ENCODE data around the gene ECT2. TPM values are rescaled to one million over a fixed set of nuclear protein-coding genes. Genes with fewer than 3 reads are reported as not detected.
"Not testable (repeated sequence)": the region's sequence is repeated elsewhere in the genome, so short reads cannot be mapped to it uniquely, and the experiment has no call there.

The ECT2 gene
- polyA plus RNA-seq, 2 donors, result 3.7 to 8.1 TPM

DNA sequence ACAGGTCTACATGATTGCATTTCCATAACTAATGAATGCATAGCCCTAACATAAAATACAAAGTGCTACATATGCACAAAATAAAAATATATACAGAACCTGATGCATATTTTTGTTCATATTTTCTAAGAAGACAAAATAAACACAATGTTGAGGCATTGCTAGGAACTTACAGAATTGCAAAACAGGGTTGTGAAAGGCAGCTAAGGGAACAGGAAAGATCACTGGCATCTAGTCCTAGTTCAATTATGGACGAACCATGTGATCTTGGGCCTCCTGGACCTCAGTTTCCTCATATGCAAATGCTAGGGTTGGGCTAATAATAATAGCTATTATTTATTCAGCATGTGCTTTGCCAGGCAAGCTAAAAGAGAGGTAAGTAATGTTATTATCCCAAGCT, 24.1 kb upstream of the ECT2 start:
- Histone ChIP-seq H3K9me3 (ENCODE audit: control insufficient read depth in 2 of 2, insufficient read depth in 1 of 2, low read depth in 1 of 2, low read length in 1 of 2) (no peaks in the 10 kb centered on the region), H3K4me3 (ENCODE audit: low read depth in 1 of 2, low read length in 2 of 2) (no peak overlapping the region), H3K27me3 (ENCODE audit: control insufficient read depth in 1 of 2, insufficient read depth in 2 of 2, low read length in 2 of 2) (no peaks in the 10 kb centered on the region), H3K4me1 (ENCODE audit: control insufficient read depth in 2 of 2, insufficient read depth in 2 of 2, low read length in 1 of 2) (no peaks in the 10 kb centered on the region), H3K36me3 (ENCODE audit: control insufficient read depth in 2 of 2, insufficient read depth in 2 of 2, low read length in 1 of 2) (no peaks in the 10 kb centered on the region), H3K27ac (ENCODE audit: low read depth in 2 of 2, low read length in 1 of 2) (no peak overlapping the region)
- WGBS, 2 donors, result 68 to 76% methylated on average over 1 of the region's 1 CpG

- 79 to 83% methylated on average over 2 of the region's 2 CpGs for WGBS, 2 donors
- H3K4me3 ChIP-seq (ENCODE audit: low read depth in 1 of 2, low read length in 2 of 2), result no peak overlapping the region
These were observed 15.5 kb upstream of the ECT2 start for GRCh38 chr3:172735014-172735413.

DNA sequence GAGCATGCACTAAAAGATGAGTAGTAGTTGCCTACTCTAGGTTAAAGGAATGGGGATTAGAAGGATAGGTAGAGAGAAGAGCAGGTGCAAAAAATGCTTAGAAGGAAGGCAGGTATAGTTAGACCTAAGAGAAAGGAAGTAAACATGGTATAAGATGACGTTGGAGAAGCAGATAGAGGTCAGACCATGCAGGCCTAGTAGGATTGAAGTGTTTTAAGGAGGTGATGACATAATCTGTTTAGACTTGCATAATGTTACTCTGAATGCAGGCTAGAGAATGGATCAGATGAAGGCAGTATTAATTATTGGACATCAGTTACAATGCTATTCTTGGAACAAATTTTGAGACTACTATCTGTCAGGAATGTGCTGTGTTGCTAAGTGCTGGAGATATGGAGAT, 11.1 kb upstream of the ECT2 start:
- no peaks in the 10 kb centered on the region for H3K36me3 ChIP-seq (ENCODE audit: control insufficient read depth in 2 of 2, insufficient read depth in 2 of 2, low read length in 1 of 2)
- H3K9me3 ChIP-seq (ENCODE audit: control insufficient read depth in 2 of 2, insufficient read depth in 1 of 2, low read depth in 1 of 2, low read length in 1 of 2), result no peaks in the 10 kb centered on the region
- 26 to 27% methylated on average over 1 of the region's 1 CpG for WGBS, 2 donors
- H3K27me3 ChIP-seq (ENCODE audit: control insufficient read depth in 1 of 2, insufficient read depth in 2 of 2, low read length in 2 of 2), result no peaks in the 10 kb centered on the region
- H3K4me3 ChIP-seq (ENCODE audit: low read depth in 1 of 2, low read length in 2 of 2), result no peak overlapping the region
- no peak overlapping the region for H3K27ac ChIP-seq (ENCODE audit: low read depth in 2 of 2, low read length in 1 of 2)
- no peaks in the 10 kb centered on the region for H3K4me1 ChIP-seq (ENCODE audit: control insufficient read depth in 2 of 2, insufficient read depth in 2 of 2, low read length in 1 of 2)

More at GRCh38 chr3:172735014-172735413, 15.5 kb upstream of the ECT2 start:
- H3K36me3 ChIP-seq (ENCODE audit: control insufficient read depth in 2 of 2, insufficient read depth in 2 of 2, low read length in 1 of 2), result no peaks in the 10 kb centered on the region
- no peaks in the 10 kb centered on the region for H3K9me3 ChIP-seq (ENCODE audit: control insufficient read depth in 2 of 2, insufficient read depth in 1 of 2, low read depth in 1 of 2, low read length in 1 of 2)
- no peak overlapping the region for H3K27ac ChIP-seq (ENCODE audit: low read depth in 2 of 2, low read length in 1 of 2)
- H3K4me1 ChIP-seq (ENCODE audit: control insufficient read depth in 2 of 2, insufficient read depth in 2 of 2, low read length in 1 of 2), result no peaks in the 10 kb centered on the region
- no peaks in the 10 kb centered on the region for H3K27me3 ChIP-seq (ENCODE audit: control insufficient read depth in 1 of 2, insufficient read depth in 2 of 2, low read length in 2 of 2)

DNA sequence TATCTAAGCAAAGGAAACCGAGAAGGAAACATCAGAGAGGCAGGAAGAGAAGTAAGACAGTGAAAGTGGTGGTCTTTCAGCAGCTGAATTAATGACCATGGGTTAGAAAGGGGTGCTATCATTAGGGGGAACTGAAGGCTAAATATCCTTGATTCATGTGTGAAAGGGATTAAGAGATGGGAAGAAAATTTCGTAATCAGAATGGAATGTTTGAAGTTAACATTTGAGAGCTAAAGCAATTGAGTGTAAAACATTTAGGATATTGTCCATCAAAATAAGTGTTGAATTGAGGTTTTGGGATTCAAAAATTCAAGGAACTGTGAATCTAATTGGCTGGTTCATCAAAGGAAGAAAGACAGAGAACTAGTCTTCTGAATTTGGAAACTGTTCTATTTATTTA, 4.1 kb upstream of the ECT2 start:
- Histone ChIP-seq H3K4me1 (ENCODE audit: control insufficient read depth in 2 of 2, insufficient read depth in 2 of 2, low read length in 1 of 2) (no peaks in the 10 kb centered on the region), H3K27me3 (ENCODE audit: control insufficient read depth in 1 of 2, insufficient read depth in 2 of 2, low read length in 2 of 2) (no peaks in the 10 kb centered on the region), H3K36me3 (ENCODE audit: control insufficient read depth in 2 of 2, insufficient read depth in 2 of 2, low read length in 1 of 2) (no peaks in the 10 kb centered on the region), H3K27ac (ENCODE audit: low read depth in 2 of 2, low read length in 1 of 2) (no peak overlapping the region), H3K9me3 (ENCODE audit: control insufficient read depth in 2 of 2, insufficient read depth in 1 of 2, low read depth in 1 of 2, low read length in 1 of 2) (no peaks in the 10 kb centered on the region), H3K4me3 (ENCODE audit: low read depth in 1 of 2, low read length in 2 of 2) (no peak overlapping the region)
- 60 to 69% methylated on average over 2 of the region's 2 CpGs for WGBS, 2 donors

DNA sequence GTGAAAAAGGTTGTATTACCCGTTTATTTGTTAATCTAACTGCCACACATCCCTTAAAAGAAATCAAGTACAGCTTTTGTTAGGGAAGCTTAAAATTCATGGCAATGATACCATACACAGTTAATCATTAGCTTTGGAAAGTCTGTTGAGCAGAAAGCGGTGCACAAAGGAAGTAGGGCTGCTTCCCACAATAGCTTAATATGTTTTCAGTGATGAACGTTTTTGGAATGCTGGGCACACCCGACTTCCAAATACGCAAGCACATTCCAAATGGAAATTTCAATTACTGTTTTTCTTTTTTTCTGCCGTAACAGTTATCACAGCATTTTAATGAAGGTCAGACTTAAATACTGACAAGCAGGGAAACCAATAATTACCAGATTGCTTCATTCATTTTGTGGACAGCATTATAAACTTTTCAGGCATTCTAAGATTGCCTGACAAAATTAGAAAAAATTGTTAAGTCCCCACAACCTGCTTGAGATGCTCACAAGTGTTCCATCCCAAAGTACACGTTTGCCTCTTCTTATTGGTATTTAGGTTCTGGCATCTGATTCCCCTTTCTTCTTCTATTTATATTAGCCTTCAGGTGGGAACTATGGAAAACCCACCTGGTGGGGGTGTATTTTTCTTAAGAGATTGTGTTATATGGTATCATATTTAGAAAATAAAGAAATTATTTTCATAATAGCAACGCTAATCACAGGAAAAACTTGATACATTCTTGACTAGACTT, 1.1 kb upstream of the ECT2 start:
- peak overlapping the region in 1 of 2 donors; percentile 75 for H3K27ac ChIP-seq (ENCODE audit: low read depth in 2 of 2, low read length in 1 of 2)
- H3K4me3 ChIP-seq (ENCODE audit: low read depth in 1 of 2, low read length in 2 of 2), result peak overlapping the region in 1 of 2 donors; percentile 83
- no peaks in the 10 kb centered on the region for H3K4me1 ChIP-seq (ENCODE audit: control insufficient read depth in 2 of 2, insufficient read depth in 2 of 2, low read length in 1 of 2)
- 18% methylated on average over 8 of the region's 8 CpGs for WGBS, 2 donors
- H3K27me3 ChIP-seq (ENCODE audit: control insufficient read depth in 1 of 2, insufficient read depth in 2 of 2, low read length in 2 of 2), result no peaks in the 10 kb centered on the region
- H3K9me3 ChIP-seq (ENCODE audit: control insufficient read depth in 2 of 2, insufficient read depth in 1 of 2, low read depth in 1 of 2, low read length in 1 of 2), result no peaks in the 10 kb centered on the region
- no peaks in the 10 kb centered on the region for H3K36me3 ChIP-seq (ENCODE audit: control insufficient read depth in 2 of 2, insufficient read depth in 2 of 2, low read length in 1 of 2)

GRCh38 chr3:172750069-172750367, 508 bp upstream of the ECT2 start:
- H3K27me3 ChIP-seq (ENCODE audit: control insufficient read depth in 1 of 2, insufficient read depth in 2 of 2, low read length in 2 of 2), result no peaks in the 10 kb centered on the region
- H3K36me3 ChIP-seq (ENCODE audit: control insufficient read depth in 2 of 2, insufficient read depth in 2 of 2, low read length in 1 of 2), result no peaks in the 10 kb centered on the region
- H3K4me1 ChIP-seq (ENCODE audit: control insufficient read depth in 2 of 2, insufficient read depth in 2 of 2, low read length in 1 of 2), result no peaks in the 10 kb centered on the region
- peak overlapping the region; percentile 35 to 83 for H3K4me3 ChIP-seq (ENCODE audit: low read depth in 1 of 2, low read length in 2 of 2)
- no peaks in the 10 kb centered on the region for H3K9me3 ChIP-seq (ENCODE audit: control insufficient read depth in 2 of 2, insufficient read depth in 1 of 2, low read depth in 1 of 2, low read length in 1 of 2)
- peak overlapping the region; percentile 75 to 85 for H3K27ac ChIP-seq (ENCODE audit: low read depth in 2 of 2, low read length in 1 of 2)
- WGBS, 2 donors, result 10 to 13% methylated on average over 9 of the region's 9 CpGs

- Histone ChIP-seq H3K36me3 (ENCODE audit: control insufficient read depth in 2 of 2, insufficient read depth in 2 of 2, low read length in 1 of 2) (no peaks in the 10 kb centered on the region), H3K27me3 (ENCODE audit: control insufficient read depth in 1 of 2, insufficient read depth in 2 of 2, low read length in 2 of 2) (no peaks in the 10 kb centered on the region), H3K4me1 (ENCODE audit: control insufficient read depth in 2 of 2, insufficient read depth in 2 of 2, low read length in 1 of 2) (no peaks in the 10 kb centered on the region), H3K9me3 (ENCODE audit: control insufficient read depth in 2 of 2, insufficient read depth in 1 of 2, low read depth in 1 of 2, low read length in 1 of 2) (no peaks in the 10 kb centered on the region), H3K27ac (ENCODE audit: low read depth in 2 of 2, low read length in 1 of 2) (peak overlapping the region; percentile 62 to 75), H3K4me3 (ENCODE audit: low read depth in 1 of 2, low read length in 2 of 2) (peak overlapping the region; percentile 83 to 88)
- 0 to 1% methylated on average over 14 of the region's 14 CpGs for WGBS, 2 donors
These were observed 714 bp downstream of the ECT2 start for GRCh38 chr3:172751175-172751704.

GRCh38 chr3:172752651-172753050, 2.1 kb downstream of the ECT2 start:
- 91 to 93% methylated on average over 1 of the region's 1 CpG for WGBS, 2 donors
- no peak overlapping the region for H3K27ac ChIP-seq (ENCODE audit: low read depth in 2 of 2, low read length in 1 of 2)
- H3K36me3 ChIP-seq (ENCODE audit: control insufficient read depth in 2 of 2, insufficient read depth in 2 of 2, low read length in 1 of 2), result no peaks in the 10 kb centered on the region
- H3K9me3 ChIP-seq (ENCODE audit: control insufficient read depth in 2 of 2, insufficient read depth in 1 of 2, low read depth in 1 of 2, low read length in 1 of 2), result no peaks in the 10 kb centered on the region
- no peak overlapping the region for H3K4me3 ChIP-seq (ENCODE audit: low read depth in 1 of 2, low read length in 2 of 2)
- no peaks in the 10 kb centered on the region for H3K27me3 ChIP-seq (ENCODE audit: control insufficient read depth in 1 of 2, insufficient read depth in 2 of 2, low read length in 2 of 2)
- no peaks in the 10 kb centered on the region for H3K4me1 ChIP-seq (ENCODE audit: control insufficient read depth in 2 of 2, insufficient read depth in 2 of 2, low read length in 1 of 2)

DNA sequence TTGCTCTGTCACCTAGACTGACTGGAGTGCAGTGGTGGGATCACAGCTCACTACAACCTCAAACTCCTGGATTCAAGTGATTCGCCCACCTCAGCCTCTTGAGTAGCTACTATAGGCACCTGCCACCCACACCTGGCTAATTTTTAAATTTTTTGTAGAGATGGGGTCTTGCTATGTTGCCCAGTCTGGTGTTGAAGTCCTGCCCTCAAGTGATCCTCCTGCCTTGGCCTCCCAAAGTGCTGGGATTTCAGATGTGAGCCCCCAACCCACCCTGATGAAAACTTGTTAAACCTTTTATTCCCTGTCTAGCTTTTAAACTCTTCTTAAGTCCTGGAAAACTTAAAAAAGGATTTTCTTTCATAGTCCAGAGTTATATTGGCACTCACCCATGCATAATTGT, 2.6 kb downstream of the ECT2 start:
- H3K27ac ChIP-seq (ENCODE audit: low read depth in 2 of 2, low read length in 1 of 2), result no peak overlapping the region
- no peaks in the 10 kb centered on the region for H3K9me3 ChIP-seq (ENCODE audit: control insufficient read depth in 2 of 2, insufficient read depth in 1 of 2, low read depth in 1 of 2, low read length in 1 of 2)
- H3K4me3 ChIP-seq (ENCODE audit: low read depth in 1 of 2, low read length in 2 of 2), result no peak overlapping the region
- H3K27me3 ChIP-seq (ENCODE audit: control insufficient read depth in 1 of 2, insufficient read depth in 2 of 2, low read length in 2 of 2), result no peaks in the 10 kb centered on the region
- no peaks in the 10 kb centered on the region for H3K4me1 ChIP-seq (ENCODE audit: control insufficient read depth in 2 of 2, insufficient read depth in 2 of 2, low read length in 1 of 2)
- WGBS, 2 donors, result 94 to 95% methylated on average over 1 of the region's 1 CpG
- H3K36me3 ChIP-seq (ENCODE audit: control insufficient read depth in 2 of 2, insufficient read depth in 2 of 2, low read length in 1 of 2), result no peaks in the 10 kb centered on the region

GRCh38 chr3:172760416-172760815, 9.9 kb downstream of the ECT2 start:
- not testable (repeated sequence) for H3K27me3 ChIP-seq (ENCODE audit: control insufficient read depth in 1 of 2, insufficient read depth in 2 of 2, low read length in 2 of 2); H3K4me1 ChIP-seq (ENCODE audit: control insufficient read depth in 2 of 2, insufficient read depth in 2 of 2, low read length in 1 of 2); H3K9me3 ChIP-seq (ENCODE audit: control insufficient read depth in 2 of 2, insufficient read depth in 1 of 2, low read depth in 1 of 2, low read length in 1 of 2); H3K36me3 ChIP-seq (ENCODE audit: control insufficient read depth in 2 of 2, insufficient read depth in 2 of 2, low read length in 1 of 2); H3K4me3 ChIP-seq (ENCODE audit: low read depth in 1 of 2, low read length in 2 of 2); H3K27ac ChIP-seq (ENCODE audit: low read depth in 2 of 2, low read length in 1 of 2)
- 97 to 99% methylated on average over 6 of the region's 6 CpGs for WGBS, 2 donors

Measured in esophagus (tissue), 2 donors.